DND-41 (cell line): ENCODE data around the gene PLPPR1.

Source experiments
- ATAC-seq: fragments of 200-7000 bp; cut with Tn5 transposase; 3 replicates; pipeline ENCODE4 v1.9.1; 2021; ENCODE audit warnings: low read depth; ENCODE audit not compliant: insufficient read depth
- DNase-seq: peaks from one replicate; pipeline ENCODE4 v3.0.0-alpha.2; 2020
- H2AFZ ChIP-seq: 2 replicates; pipeline ENCODE4 v1.6.0; 2012; ENCODE audit warnings: low read depth, low read length
- H3K27ac ChIP-seq: 2 replicates; pipeline ENCODE4 v1.5.1; 2012; ENCODE audit warnings: low read length, inconsistent platforms
- H3K27me3 ChIP-seq: fragments of 200-600 bp; sonication (generic); 2 replicates; pipeline ENCODE4 v1.6.0; 2012; ENCODE audit warnings: low read length, mild to moderate bottlenecking, inconsistent platforms; ENCODE audit not compliant: insufficient read depth, poor library complexity
- H3K36me3 ChIP-seq: 2 replicates; pipeline ENCODE4 v1.5.1; 2012; ENCODE audit warnings: low read length, inconsistent platforms; ENCODE audit not compliant: insufficient read depth
- H3K4me1 ChIP-seq: 2 replicates; pipeline ENCODE4 v1.5.1; 2012; ENCODE audit warnings: mild to moderate bottlenecking, low read length; ENCODE audit not compliant: insufficient read depth
- H3K4me2 ChIP-seq: 2 replicates; pipeline ENCODE4 v1.6.0; 2012; ENCODE audit warnings: mild to moderate bottlenecking, moderate library complexity, low read length, inconsistent platforms; ENCODE audit not compliant: insufficient read depth
- H3K4me3 ChIP-seq, 2 experiments: fragments of 200-600 bp in 1 of 2; shearing (Covaris generic) in 1 of 2; 2 replicates each; pipeline ENCODE4 v1.5.1; 2012 to 2016; ENCODE audit warnings: inconsistent platforms in 2 of 2, low read length in 2 of 2, mild to moderate bottlenecking in 2 of 2, low read depth in 1 of 2, moderate library complexity in 1 of 2
- H3K79me2 ChIP-seq: 2 replicates; pipeline ENCODE4 v1.6.0; 2012; ENCODE audit warnings: low read length, inconsistent platforms; ENCODE audit not compliant: insufficient read depth
- H3K9ac ChIP-seq: 2 replicates; pipeline ENCODE4 v1.6.0; 2012; ENCODE audit warnings: low read depth, mild to moderate bottlenecking, inconsistent platforms, low read length, moderate library complexity
- H3K9me3 ChIP-seq: 2 replicates; pipeline ENCODE4 v1.5.1; 2012; ENCODE audit warnings: low read length, moderate library complexity, mild to moderate bottlenecking, inconsistent platforms; ENCODE audit not compliant: insufficient read depth, severe bottlenecking
- H4K20me1 ChIP-seq: 2 replicates; pipeline ENCODE4 v1.6.0; 2012; ENCODE audit warnings: low read length; ENCODE audit not compliant: insufficient read depth
- CTCF ChIP-seq: IDR thresholded peaks from 2 replicates; pipeline ENCODE4 v1.5.1; 2012; ENCODE audit warnings: borderline replicate concordance, low read length, moderate library complexity, mild to moderate bottlenecking; ENCODE audit not compliant: poor library complexity, severe bottlenecking; ENCODE audit errors: extremely low read depth
- EZH2 ChIP-seq: IDR thresholded peaks from 3 replicates; pipeline ENCODE4 v1.6.1; 2012; ENCODE audit warnings: borderline replicate concordance, low read depth, mild to moderate bottlenecking, moderate library complexity, low read length, inconsistent platforms; ENCODE audit not compliant: severe bottlenecking

The PLPPR1 gene

GRCh38 chr9:101072259-101072658 lies 43.7 kb downstream of the PLPPR1 start:
- Histone ChIP-seq H3K27me3 (no peaks in the 10 kb centered on the region), H3K9ac (no peak overlapping the region), H3K9me3 (no peaks in the 10 kb centered on the region), H3K4me1 (no peaks in the 10 kb centered on the region), H3K4me3 (no peak overlapping the region), H3K4me2 (no peak overlapping the region), H4K20me1 (no peaks in the 10 kb centered on the region), H3K79me2 (no peaks in the 10 kb centered on the region), H3K27ac (no peak overlapping the region), H2AFZ (no peak overlapping the region), H3K36me3 (no peaks in the 10 kb centered on the region)
- TF ChIP-seq CTCF (no peak), EZH2 (no peak)
- no peak for DNase-seq
- ATAC-seq = no peak

DNA sequence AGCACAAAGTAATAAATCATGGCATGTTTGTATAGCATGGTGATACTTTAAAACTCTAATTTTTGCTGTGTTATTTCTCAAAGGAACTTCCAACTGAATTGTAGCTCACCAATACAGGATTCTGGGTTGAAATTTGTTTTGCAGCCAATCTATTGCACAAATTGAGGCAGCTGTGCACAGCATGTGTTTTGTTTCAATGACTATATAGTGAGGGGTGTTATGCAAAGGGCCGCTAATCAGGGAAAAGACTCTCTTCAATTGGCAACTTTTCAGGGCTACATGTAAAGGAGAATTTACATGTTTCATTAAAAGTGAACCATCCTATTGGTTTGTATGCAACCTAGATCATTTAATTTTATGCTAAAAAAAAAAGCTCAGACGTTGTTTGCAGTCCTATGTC lies 44.6 kb downstream of the PLPPR1 start:
- Histone ChIP-seq H3K4me3 (no peak overlapping the region), H3K36me3 (no peaks in the 10 kb centered on the region), H3K4me1 (no peaks in the 10 kb centered on the region), H4K20me1 (no peaks in the 10 kb centered on the region), H3K79me2 (no peaks in the 10 kb centered on the region), H3K27me3 (no peaks in the 10 kb centered on the region), H3K9ac (no peak overlapping the region), H2AFZ (no peak overlapping the region), H3K4me2 (no peak overlapping the region), H3K27ac (no peak overlapping the region), H3K9me3 (no peaks in the 10 kb centered on the region)
- TF ChIP-seq EZH2 (no peak), CTCF (no peak)
- DNase-seq (no peak), ATAC-seq (no peak)

DNA sequence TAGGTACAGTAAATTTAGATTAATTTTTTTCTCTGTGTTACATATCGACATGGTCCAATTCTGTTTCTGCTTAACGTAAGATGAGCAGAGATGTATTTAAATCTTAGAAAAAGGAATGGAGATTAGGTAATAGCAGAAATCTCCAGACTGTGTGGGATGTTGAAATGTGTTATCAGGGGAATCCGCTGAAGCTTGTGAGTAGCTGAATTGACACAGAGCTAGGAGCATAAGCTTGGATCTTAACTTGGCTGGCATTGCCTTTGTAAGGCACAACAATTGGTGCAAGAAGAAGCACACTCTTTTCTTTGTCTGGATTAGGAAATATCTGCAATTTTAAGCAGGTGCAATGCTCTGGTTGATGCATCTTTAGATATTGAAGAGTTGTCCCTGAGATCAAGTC lies 53.1 kb downstream of the PLPPR1 start:
- Histone ChIP-seq H3K27ac (no peak overlapping the region), H3K36me3 (no peaks in the 10 kb centered on the region), H2AFZ (no peak overlapping the region), H3K4me1 (no peaks in the 10 kb centered on the region), H3K9me3 (no peaks in the 10 kb centered on the region), H4K20me1 (no peaks in the 10 kb centered on the region), H3K4me2 (no peak overlapping the region), H3K27me3 (no peaks in the 10 kb centered on the region), H3K9ac (no peak overlapping the region), H3K79me2 (no peaks in the 10 kb centered on the region), H3K4me3 (no peak overlapping the region)
- TF ChIP-seq CTCF (no peak), EZH2 (no peak)
- ATAC-seq (no peak), DNase-seq (no peak)

GRCh38 chr9:101083448-101084202 lies 55.1 kb downstream of the PLPPR1 start:
- no peaks in the 10 kb centered on the region for H3K27me3 ChIP-seq
- no peaks in the 10 kb centered on the region for H3K36me3 ChIP-seq
- TF ChIP-seq EZH2 (no peak), CTCF (no peak)
- H4K20me1 ChIP-seq = no peaks in the 10 kb centered on the region
- DNase-seq = no peak
- no peak overlapping the region for H3K9ac ChIP-seq
- H2AFZ ChIP-seq = no peak overlapping the region
- ATAC-seq = no peak
- H3K4me2 ChIP-seq = no peak overlapping the region
- H3K79me2 ChIP-seq = no peaks in the 10 kb centered on the region
- no peaks in the 10 kb centered on the region for H3K4me1 ChIP-seq
- no peaks in the 10 kb centered on the region for H3K9me3 ChIP-seq
- no peak overlapping the region for H3K27ac ChIP-seq
- no peak overlapping the region for H3K4me3 ChIP-seq
